ENCODE measurements around the gene VSTM2B. TPM values are rescaled to one million over a fixed set of nuclear protein-coding genes. Genes with fewer than 3 reads are reported as not detected.

Gene VSTM2B
- total and polyA plus RNA-seq, 2 of the 13 experiments (the other 11 are each of a cell fraction or from before 2014, with no cell fraction given): not detected

DNA sequence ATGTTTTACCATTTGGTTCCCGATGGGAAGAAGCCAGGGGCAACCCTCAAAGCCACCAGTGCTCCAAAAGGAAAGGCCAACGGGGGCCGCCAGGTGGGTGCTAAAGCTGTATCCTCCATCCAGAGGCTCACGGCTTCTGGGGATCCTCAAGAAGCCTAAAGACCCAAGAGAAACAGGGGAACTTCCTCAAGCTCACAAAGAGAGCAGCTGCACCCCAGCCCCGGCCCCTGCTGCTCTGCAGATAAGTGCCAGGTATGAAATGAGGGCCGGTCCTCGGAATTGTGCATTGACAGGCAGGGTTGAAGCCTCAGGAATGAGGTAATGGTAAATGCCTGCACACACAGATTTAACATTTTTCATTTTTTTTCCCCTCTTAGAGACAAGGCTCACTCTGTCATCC, 72.2 kb downstream of the VSTM2B start:
- no peak for DNase-seq (ENCODE audit: low spot score)
- no TSS peak for BruUV-seq (replicated peaks)
- Histone ChIP-seq H3K27ac (ENCODE audit: extremely low read length, insufficient read depth, low read length) (no peak overlapping the region), H3K79me2 (ENCODE audit: insufficient read depth, low read length) (no peaks in the 10 kb centered on the region), H3K4me2 (ENCODE audit: low read depth, low read length) (no peak overlapping the region), H3K36me3 (replicated peaks in 1 of 2; ENCODE audit: control insufficient read depth in 1 of 2, insufficient read depth in 2 of 2, low read length in 2 of 2) (no peaks in the 10 kb centered on the region), H3K9ac (ENCODE audit: insufficient read depth, low read depth, low read length) (no peak overlapping the region), H3K4me1 (ENCODE audit: insufficient read depth, low read length) (no peaks in the 10 kb centered on the region), H4K20me1 (ENCODE audit: insufficient read depth, low read length) (no peaks in the 10 kb centered on the region), H3K9me3 (ENCODE audit: low read length) (no peaks in the 10 kb centered on the region), H3K4me3 (replicated peaks in 1 of 3; ENCODE audit: insufficient read depth in 1 of 3, low read depth in 2 of 3, low read length in 3 of 3) (no peak overlapping the region), H2AFZ (ENCODE audit: low read length) (no peak overlapping the region), H3K27me3 (ENCODE audit: control insufficient read depth in 1 of 2, insufficient read depth in 2 of 2, low read length in 2 of 2) (peaks cover 0 to 16% of the 10 kb centered on the region in 2 experiments; a peak in 4 of 5 replicates)
- ChIA-PET POLR2A (no interaction called here), CTCF (ENCODE audit: low intra/inter-chr PET ratio, low total read pairs) (no interaction called here)
- WGBS (ENCODE audit: low lambda C conversion rate): 2% methylated on average over 5 of the region's 7 CpGs
- intact Hi-C loops (cut with micrococcal nuclease; ENCODE audit: unreplicated experiment) (no loop called here), in situ Hi-C loops (cut with HindIII; ENCODE audit: extremely low pct_ligation_motif_present, low pct_unique_long_range_greater_than_20kb) (no loop called here)
- no peak for TF ChIP-seq SNRNP70 (IDR thresholded peaks at IDR 0.05; ENCODE audit: low read depth, low read length)
- TF ChIP-seq, protein P1, sequence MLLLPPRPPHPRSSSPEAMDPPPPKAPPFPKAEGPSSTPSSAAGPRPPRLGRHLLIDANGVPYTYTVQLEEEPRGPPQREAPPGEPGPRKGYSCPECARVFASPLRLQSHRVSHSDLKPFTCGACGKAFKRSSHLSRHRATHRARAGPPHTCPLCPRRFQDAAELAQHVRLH (CRISPR knock-in tag; IDR thresholded peaks at IDR 0.05; ENCODE audit: borderline replicate concordance, low read depth): no peak
- TF ChIP-seq HDAC2 (CRISPR knock-in tag; IDR thresholded peaks at IDR 0.05): no peak
- TF ChIP-seq HMGA1 (CRISPR knock-in tag; conservative IDR thresholded peaks at IDR 0.05): no peak
- no peak for TF ChIP-seq CREM (IDR thresholded peaks at IDR 0.05)
- no peak for TF ChIP-seq CREM (CRISPR knock-in tag; IDR thresholded peaks at IDR 0.05)
- no peak for TF ChIP-seq YY1 (IDR thresholded peaks at IDR 0.05; ENCODE audit: insufficient read depth, insufficient replicate concordance, low read depth, low read length)
- TF ChIP-seq ZNF235 (CRISPR knock-in tag; IDR thresholded peaks at IDR 0.05; ENCODE audit: borderline replicate concordance): no peak
- no peak for TF ChIP-seq ZBTB21 (CRISPR knock-in tag; IDR thresholded peaks at IDR 0.05)
- TF ChIP-seq, protein P2, sequence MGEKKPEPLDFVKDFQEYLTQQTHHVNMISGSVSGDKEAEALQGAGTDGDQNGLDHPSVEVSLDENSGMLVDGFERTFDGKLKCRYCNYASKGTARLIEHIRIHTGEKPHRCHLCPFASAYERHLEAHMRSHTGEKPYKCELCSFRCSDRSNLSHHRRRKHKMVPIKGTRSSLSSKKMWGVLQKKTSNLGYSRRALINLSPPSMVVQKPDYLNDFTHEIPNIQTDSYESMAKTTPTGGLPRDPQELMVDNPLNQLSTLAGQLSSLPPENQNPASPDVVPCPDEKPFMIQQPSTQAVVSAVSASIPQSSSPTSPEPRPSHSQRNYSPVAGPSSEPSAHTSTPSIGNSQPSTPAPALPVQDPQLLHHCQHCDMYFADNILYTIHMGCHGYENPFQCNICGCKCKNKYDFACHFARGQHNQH (CRISPR knock-in tag; IDR thresholded peaks at IDR 0.05): no peak
- no peak for TF ChIP-seq SMYD3 (CRISPR knock-in tag; IDR thresholded peaks at IDR 0.05)
- TF ChIP-seq JUNB (CRISPR knock-in tag; IDR thresholded peaks at IDR 0.05; ENCODE audit: borderline replicate concordance): no peak
- TF ChIP-seq MIER3 (CRISPR knock-in tag; IDR thresholded peaks at IDR 0.05; ENCODE audit: borderline replicate concordance): no peak
- TF ChIP-seq ZNF775 (CRISPR knock-in tag; IDR thresholded peaks at IDR 0.05; ENCODE audit: borderline replicate concordance): no peak
- no peak for TF ChIP-seq SCMH1 (CRISPR knock-in tag; IDR thresholded peaks at IDR 0.05; ENCODE audit: borderline replicate concordance)
- no peak for TF ChIP-seq TEAD3 (CRISPR knock-in tag; optimal IDR thresholded peaks at IDR 0.05; ENCODE audit: borderline replicate concordance)
- no peak for TF ChIP-seq HNRNPUL1 (IDR thresholded peaks at IDR 0.05; ENCODE audit: low read depth, low read length)
- no peak for FAIRE-seq
- ATAC-seq: no peak
